GM12892 (cell line): ENCODE measurements around the gene HLA-DQB1.

Source experiments
- POLR2A ChIP-seq: IDR thresholded peaks from 2 replicates; pipeline ENCODE4 v1.6.1; 2011; ENCODE audit warnings: low read depth, low read length, control low read depth
- POLR2AphosphoS5 ChIP-seq: IDR thresholded peaks from 2 replicates; pipeline ENCODE4 v1.6.1; 2011; ENCODE audit warnings: low read depth, low read length, control low read depth
- TAF1 ChIP-seq: IDR thresholded peaks from 2 replicates; pipeline ENCODE4 v1.6.1; 2011; ENCODE audit warnings: low read depth, mild to moderate bottlenecking, control low read depth, low read length, borderline replicate concordance

DNA sequence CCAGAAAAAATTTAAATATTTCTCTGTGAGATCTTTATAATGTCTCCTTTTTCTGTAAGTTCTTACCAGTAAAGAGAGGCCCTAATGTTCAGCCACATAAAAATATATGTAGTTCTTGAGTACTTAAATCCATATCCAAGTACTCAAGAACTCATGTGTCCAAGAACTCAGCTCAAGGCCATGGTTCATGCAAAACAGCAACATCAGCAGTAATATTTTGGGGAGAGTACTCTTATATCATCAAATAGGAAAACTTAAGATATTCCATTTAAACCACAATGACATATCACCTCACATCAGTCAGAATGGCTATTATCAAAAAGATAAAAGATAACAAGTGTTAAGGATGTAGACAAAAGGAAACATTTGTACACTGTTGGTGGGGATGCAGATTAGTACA is 3.4 kb upstream of the HLA-DQB1 start:
- TF ChIP-seq POLR2AphosphoS5 (no peak), POLR2A (no peak), TAF1 (no peak)
